Measurements from ENCODE around the gene PPARD.

The PPARD gene

GRCh38 chr6:35469751-35470662 is 127.6 kb downstream of the PPARD start:
- Mint-ChIP-seq H3K4me1 (peaks cover 21% of the 10 kb centered on the region), H3K27ac (peak overlapping the region; percentile 97), H3K36me3 (peaks cover 20% of the 10 kb centered on the region), H3K9me3 (no peaks in the 10 kb centered on the region), H3K4me3 (peak overlapping the region; percentile 97), H3K27me3 (no peaks in the 10 kb centered on the region)
- no peak for DNase-seq (ENCODE audit: low spot score in 2 of 2)
- no peak for ATAC-seq (ENCODE audit: low read depth)

DNA sequence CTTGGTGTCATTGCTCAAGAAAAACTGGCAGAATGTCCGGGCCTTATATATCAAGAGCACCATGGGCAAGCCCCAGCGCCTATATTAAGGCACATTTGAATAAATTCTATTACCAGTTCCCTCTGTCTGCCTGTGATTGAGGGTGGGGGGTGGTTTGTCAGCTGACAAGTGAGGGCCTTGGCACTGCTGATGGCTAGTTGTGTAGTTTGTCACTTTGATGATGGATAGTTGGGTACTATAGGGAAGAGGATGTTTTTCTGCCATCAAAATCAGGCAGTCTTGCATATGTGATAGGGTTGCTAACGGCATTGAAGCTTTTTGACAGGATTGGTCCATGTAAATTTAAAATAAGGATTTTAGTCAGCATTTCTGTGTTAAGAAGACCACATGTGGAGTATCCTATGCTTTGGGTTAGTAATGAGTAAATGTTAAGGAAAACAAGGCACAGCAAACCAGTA is 128.3 kb downstream of the PPARD start:
- Mint-ChIP-seq H3K9me3 (no peaks in the 10 kb centered on the region), H3K4me1 (peaks cover 21% of the 10 kb centered on the region), H3K36me3 (peaks cover 20% of the 10 kb centered on the region), H3K4me3 (peak overlapping the region; percentile 97), H3K27me3 (no peaks in the 10 kb centered on the region), H3K27ac (peak overlapping the region; percentile 97)
- DNase-seq (ENCODE audit: low spot score in 2 of 2): no peak
- no peak for ATAC-seq (ENCODE audit: low read depth)

- H3K9me3 Mint-ChIP-seq: no peaks in the 10 kb centered on the region
- H3K4me3 Mint-ChIP-seq: no peak overlapping the region
- H3K36me3 Mint-ChIP-seq: peaks cover 16% of the 10 kb centered on the region
Observed at GRCh38 chr6:35471836-35472345, 129.5 kb downstream of the PPARD start.

DNA sequence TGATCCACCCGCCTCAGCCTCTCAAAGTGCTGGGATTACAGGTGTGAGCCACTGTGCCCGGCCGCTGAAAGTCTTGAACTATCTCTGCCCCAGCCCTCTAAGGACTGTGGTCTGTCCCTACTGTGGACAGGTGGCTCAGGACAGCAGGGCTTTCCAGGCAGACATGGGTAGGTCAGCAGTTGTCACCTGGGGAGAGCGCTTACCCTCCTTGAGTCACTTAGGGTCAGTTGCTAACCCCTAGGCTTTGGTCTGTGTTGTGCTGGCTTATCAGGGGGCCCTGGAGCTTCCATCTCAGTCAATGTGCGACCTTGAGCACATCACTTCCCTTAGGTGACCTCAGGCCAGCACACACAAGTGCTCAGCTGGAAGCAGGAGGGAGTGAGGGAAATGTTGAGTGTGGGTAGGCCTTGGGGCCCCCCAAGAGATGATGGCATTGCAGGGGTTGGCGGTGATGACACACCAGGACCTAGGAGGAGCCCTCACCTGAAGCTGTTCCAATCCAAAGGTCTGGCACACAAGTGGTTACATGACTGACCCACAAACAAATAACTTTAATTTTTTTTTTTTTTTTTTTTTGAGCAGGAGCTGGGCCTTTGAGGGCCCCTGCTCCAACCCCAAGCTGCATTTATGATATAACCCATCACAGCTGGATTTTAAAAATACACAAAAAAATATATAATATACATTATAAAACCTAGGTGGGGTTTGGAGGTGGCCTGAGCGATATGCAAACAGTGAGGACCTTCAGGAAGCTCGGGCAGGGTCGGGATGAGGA is 130.9 kb downstream of the PPARD start:
- no peaks in the 10 kb centered on the region for H3K9me3 Mint-ChIP-seq
- H3K36me3 Mint-ChIP-seq: peaks cover 16% of the 10 kb centered on the region
- H3K27me3 Mint-ChIP-seq: no peaks in the 10 kb centered on the region
- H3K27ac Mint-ChIP-seq: no peak overlapping the region
- ATAC-seq (ENCODE audit: low read depth): no peak
- peaks cover 18% of the 10 kb centered on the region for H3K4me1 Mint-ChIP-seq
- H3K4me3 Mint-ChIP-seq: no peak overlapping the region
- no peak for DNase-seq (ENCODE audit: low spot score in 2 of 2)

More at GRCh38 chr6:35471836-35472345, 129.5 kb downstream of the PPARD start:
- peak overlapping the region; percentile 97 for H3K27ac Mint-ChIP-seq
- no peaks in the 10 kb centered on the region for H3K27me3 Mint-ChIP-seq
- H3K4me1 Mint-ChIP-seq: peaks cover 21% of the 10 kb centered on the region
- DNase-seq (ENCODE audit: low spot score in 2 of 2): no peak
- no peak for ATAC-seq (ENCODE audit: low read depth)

DNA sequence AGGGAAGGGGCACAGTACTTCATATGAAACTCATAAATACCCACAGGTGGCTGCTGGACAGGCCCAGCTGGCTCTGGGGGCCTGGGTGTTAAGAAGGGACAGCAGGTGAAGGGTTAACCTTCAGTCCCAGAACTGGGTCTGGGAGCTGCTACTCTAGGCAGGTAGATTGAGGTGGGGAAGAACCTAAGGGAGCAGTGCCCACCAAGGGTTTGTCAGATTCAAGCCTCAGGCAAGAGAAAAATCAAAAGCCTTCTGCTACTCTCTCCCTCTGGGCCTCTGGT is 131.4 kb downstream of the PPARD start:
- Mint-ChIP-seq H3K4me3 (no peak overlapping the region), H3K36me3 (peaks cover 16% of the 10 kb centered on the region), H3K9me3 (no peaks in the 10 kb centered on the region), H3K4me1 (peaks cover 18% of the 10 kb centered on the region), H3K27me3 (no peaks in the 10 kb centered on the region), H3K27ac (no peak overlapping the region)
- no peak for ATAC-seq (ENCODE audit: low read depth)
- DNase-seq (ENCODE audit: low spot score in 2 of 2): no peak

- Mint-ChIP-seq H3K27me3 (no peaks in the 10 kb centered on the region), H3K4me3 (no peak overlapping the region), H3K9me3 (no peaks in the 10 kb centered on the region), H3K36me3 (peaks cover 15% of the 10 kb centered on the region), H3K27ac (no peak overlapping the region), H3K4me1 (peaks cover 15% of the 10 kb centered on the region)
- ATAC-seq (ENCODE audit: low read depth) (no peak), DNase-seq (ENCODE audit: low spot score in 2 of 2) (no peak)
Observed at GRCh38 chr6:35474131-35474941, 132.0 kb downstream of the PPARD start.

DNA sequence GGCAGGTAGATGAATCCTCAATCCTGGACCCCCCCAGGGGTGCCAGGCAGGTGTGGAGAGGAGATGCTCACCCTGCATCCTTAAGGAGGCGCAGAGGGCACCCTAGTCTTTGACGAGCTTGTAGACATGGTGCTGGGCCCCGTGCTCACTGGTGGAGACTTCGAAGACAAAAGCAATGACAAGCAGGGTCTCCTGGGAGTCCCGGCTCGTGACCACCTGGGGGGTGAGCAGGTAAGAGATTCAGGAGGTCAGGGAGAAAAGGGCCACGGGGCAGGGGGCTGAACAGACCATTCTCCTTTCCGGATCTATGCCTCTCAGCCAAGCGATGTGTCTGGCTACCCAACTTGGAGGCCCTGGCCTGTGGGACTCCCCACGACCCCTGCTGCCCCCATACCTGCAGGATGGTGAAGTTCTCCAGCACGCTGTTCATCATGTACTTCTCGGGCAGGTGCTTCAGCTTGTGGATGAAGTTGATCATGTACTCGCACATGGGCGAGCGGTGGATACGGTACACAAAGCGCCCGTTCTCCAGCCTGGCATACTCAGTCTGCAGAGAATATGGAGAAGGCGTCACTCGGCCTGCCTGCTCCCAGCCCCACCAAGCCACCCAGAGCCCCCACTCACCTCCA is 132.7 kb downstream of the PPARD start:
- no peak overlapping the region for H3K4me3 Mint-ChIP-seq
- H3K9me3 Mint-ChIP-seq: no peaks in the 10 kb centered on the region
- peaks cover 10% of the 10 kb centered on the region for H3K36me3 Mint-ChIP-seq
- ATAC-seq (ENCODE audit: low read depth) (no peak), DNase-seq (ENCODE audit: low spot score in 2 of 2) (no peak)
- peaks cover 8% of the 10 kb centered on the region for H3K4me1 Mint-ChIP-seq
- H3K27ac Mint-ChIP-seq: no peak overlapping the region
- H3K27me3 Mint-ChIP-seq: no peaks in the 10 kb centered on the region

GRCh38 chr6:35475573-35475972 is 133.2 kb downstream of the PPARD start:
- Mint-ChIP-seq H3K9me3 (no peaks in the 10 kb centered on the region), H3K27ac (no peak overlapping the region)
- no peak for ATAC-seq (ENCODE audit: low read depth)

GRCh38 chr6:35476004-35476403 is 133.6 kb downstream of the PPARD start:
- Mint-ChIP-seq H3K27me3 (no peaks in the 10 kb centered on the region), H3K4me3 (no peak overlapping the region), H3K4me1 (no peaks in the 10 kb centered on the region), H3K9me3 (no peaks in the 10 kb centered on the region), H3K36me3 (peaks cover 2% of the 10 kb centered on the region), H3K27ac (no peak overlapping the region)
- ATAC-seq (ENCODE audit: low read depth) (no peak), DNase-seq (ENCODE audit: low spot score in 2 of 2) (no peak)

More at GRCh38 chr6:35475573-35475972, 133.2 kb downstream of the PPARD start:
- Mint-ChIP-seq H3K27me3 (no peaks in the 10 kb centered on the region), H3K36me3 (peaks cover 5% of the 10 kb centered on the region), H3K4me3 (no peak overlapping the region), H3K4me1 (peaks cover 3% of the 10 kb centered on the region)
- DNase-seq (ENCODE audit: low spot score in 2 of 2): no peak

DNA sequence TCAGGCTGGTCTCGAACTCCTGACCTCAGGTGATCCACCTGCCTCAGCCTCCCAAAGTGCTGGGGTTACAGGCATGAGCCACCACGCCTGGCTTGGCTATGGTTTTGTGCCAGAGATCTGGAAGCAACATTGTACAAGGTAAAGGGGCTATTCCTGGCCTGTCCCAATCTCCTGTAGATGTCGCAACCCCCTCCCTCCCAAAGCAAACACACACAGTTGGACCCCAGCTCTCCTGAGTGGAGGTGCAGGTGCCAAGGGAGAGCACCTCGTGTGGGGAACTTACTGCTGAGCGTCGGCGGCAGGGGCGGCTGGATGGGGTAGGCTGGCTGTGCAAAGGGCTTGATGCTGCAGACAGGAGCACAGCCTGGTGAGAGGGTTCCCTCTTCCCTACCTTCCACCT is 134.7 kb downstream of the PPARD start:
- Mint-ChIP-seq H3K9me3 (no peaks in the 10 kb centered on the region), H3K36me3 (peaks cover 2% of the 10 kb centered on the region), H3K4me3 (no peak overlapping the region), H3K27me3 (no peaks in the 10 kb centered on the region), H3K27ac (no peak overlapping the region), H3K4me1 (no peaks in the 10 kb centered on the region)
- DNase-seq (ENCODE audit: low spot score in 2 of 2) (no peak), ATAC-seq (ENCODE audit: low read depth) (no peak)

Measured in memory B cell (primary cell).